ENCODE data around the gene CHIC2. TPM values are rescaled to one million over a fixed set of nuclear protein-coding genes. Genes with fewer than 3 reads are reported as not detected.

Gene CHIC2
- total RNA-seq, 1 experiment from 2014 or later, result 73.7 TPM

DNA sequence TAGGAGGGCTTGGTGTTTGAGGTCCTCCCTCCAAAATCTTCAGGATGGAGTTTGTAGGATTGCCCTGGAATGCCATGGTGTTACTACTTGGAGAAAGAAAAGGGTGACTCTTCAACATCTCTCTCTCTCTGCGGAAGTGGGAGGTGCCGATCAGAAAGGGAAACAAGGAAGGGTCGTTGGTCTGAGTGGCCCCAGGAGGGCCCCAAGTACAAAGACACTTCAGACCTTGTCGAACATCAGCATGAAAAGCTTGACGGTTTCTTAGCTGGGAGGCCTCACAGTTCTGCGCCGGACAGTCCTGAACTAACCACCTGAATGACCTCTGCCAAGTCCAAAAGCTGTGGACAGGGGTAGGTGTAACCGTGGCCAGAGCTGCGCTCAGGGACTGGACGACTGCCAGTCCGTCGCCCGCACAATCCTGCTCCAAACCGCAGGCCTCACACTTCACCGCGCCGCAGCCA lies 34.9 kb upstream of the CHIC2 start:
- peak overlapping the region; percentile 31 for H3K4me3 ChIP-seq

DNA sequence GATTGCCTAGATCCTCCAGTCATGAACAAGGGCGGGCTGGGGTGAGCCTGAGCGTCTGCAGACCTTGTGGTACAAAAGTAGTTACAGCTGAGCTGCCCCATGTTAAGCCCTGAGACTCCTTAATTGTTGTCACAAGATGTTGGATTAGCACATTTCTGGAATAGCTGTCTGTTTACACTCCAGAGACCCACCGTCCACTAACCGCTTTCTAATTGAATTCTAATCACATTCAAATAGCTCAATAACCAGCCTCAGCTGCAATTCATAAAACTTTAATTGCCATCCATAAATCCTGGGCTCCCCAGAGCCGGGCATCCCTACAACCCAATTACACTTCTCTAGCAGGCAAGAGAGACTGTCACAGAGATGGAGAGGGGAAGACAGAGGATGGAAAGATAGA lies 34.0 kb upstream of the CHIC2 start:
- no peaks in the 10 kb centered on the region for H3K36me3 ChIP-seq
- H3K4me3 ChIP-seq, result no peak overlapping the region
- no peak overlapping the region for H3K27ac ChIP-seq
- H3K4me1 ChIP-seq (replicated peaks), result peaks cover 17% of the 10 kb centered on the region
- H3K9me3 ChIP-seq (replicated peaks), result no peaks in the 10 kb centered on the region; the same call in 1 of the 2 replicates
- H3K27me3 ChIP-seq (replicated peaks), result peaks cover 39% of the 10 kb centered on the region
- no peak for DNase-seq (ENCODE audit: low read depth in 1 of 2, low spot score in 2 of 2)

More for the DNA sequence above, 34.9 kb upstream of the CHIC2 start:
- Histone ChIP-seq H3K9me3 (replicated peaks) (no peaks in the 10 kb centered on the region; the same call in 1 of the 2 replicates), H3K27ac (no peak overlapping the region), H3K4me1 (replicated peaks) (peaks cover 17% of the 10 kb centered on the region), H3K36me3 (no peaks in the 10 kb centered on the region), H3K27me3 (replicated peaks) (peaks cover 39% of the 10 kb centered on the region)
- no peak for DNase-seq (ENCODE audit: low read depth in 1 of 2, low spot score in 2 of 2)

DNA sequence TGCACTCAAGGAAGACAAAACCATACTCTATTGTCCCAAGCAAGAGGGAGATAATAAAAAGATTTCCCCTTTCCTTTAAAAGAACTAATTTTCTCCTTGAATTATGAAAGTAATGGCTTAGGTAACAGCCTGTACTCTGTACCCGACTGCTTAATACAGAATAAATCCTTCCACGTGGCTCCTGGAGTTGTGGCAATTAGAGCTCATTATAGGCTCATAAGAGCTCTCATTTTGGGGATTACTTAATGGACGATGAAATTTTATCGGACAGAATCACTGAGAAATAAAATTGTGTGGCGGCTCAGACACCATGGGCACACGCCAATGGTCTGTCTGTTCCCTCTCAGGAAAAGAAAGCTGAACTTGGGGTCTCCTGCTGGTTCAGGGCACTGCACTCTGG lies 32.7 kb upstream of the CHIC2 start:
- DNase-seq (ENCODE audit: low read depth in 1 of 2, low spot score in 2 of 2), result no peak
- peaks cover 39% of the 10 kb centered on the region for H3K27me3 ChIP-seq (replicated peaks)

DNA sequence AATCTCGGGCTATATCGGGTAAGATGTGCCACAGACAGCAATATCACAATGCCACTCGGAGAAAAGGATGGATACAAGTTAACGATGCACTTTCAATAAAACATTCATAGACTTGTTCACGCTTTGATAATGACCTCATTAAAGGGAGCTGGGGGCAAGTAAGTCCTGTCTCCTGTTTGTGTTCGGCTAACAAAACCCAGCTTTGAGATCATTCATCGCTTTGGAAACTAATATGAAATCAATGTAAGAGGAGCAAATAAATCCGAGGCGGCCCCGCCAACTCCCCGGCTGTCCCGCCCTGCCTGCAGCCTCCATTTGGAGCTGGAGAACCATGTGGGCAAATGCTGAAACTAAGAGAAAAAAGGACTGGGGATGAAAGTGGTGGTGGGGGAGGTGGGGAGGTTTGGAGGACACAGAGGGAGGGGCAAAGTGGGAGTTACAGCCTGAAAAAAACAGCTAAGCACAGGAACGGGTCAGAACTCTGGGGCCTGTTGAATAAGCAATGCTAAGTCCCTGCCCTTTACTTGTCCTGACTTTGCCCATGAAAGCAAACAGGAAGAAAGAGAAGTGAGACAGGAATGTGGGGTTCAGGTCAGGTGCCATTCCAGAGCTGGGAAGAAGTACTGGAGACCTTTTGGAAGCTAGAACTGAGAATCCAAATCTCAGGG lies 32.0 kb upstream of the CHIC2 start:
- no peak for DNase-seq (ENCODE audit: low read depth in 1 of 2, low spot score in 2 of 2)
- peaks cover 32% of the 10 kb centered on the region for H3K27me3 ChIP-seq (replicated peaks)
- H3K27ac ChIP-seq, result no peak overlapping the region
- H3K4me1 ChIP-seq (replicated peaks), result peaks cover 26% of the 10 kb centered on the region
- H3K9me3 ChIP-seq (replicated peaks), result no peaks in the 10 kb centered on the region; the same call in 1 of the 2 replicates
- no peak overlapping the region for H3K4me3 ChIP-seq
- H3K36me3 ChIP-seq, result no peaks in the 10 kb centered on the region

More for the DNA sequence above, 32.7 kb upstream of the CHIC2 start:
- Histone ChIP-seq H3K4me1 (replicated peaks) (peaks cover 21% of the 10 kb centered on the region), H3K36me3 (no peaks in the 10 kb centered on the region), H3K4me3 (no peak overlapping the region), H3K9me3 (replicated peaks) (no peaks in the 10 kb centered on the region; the same call in 1 of the 2 replicates), H3K27ac (no peak overlapping the region)

DNA sequence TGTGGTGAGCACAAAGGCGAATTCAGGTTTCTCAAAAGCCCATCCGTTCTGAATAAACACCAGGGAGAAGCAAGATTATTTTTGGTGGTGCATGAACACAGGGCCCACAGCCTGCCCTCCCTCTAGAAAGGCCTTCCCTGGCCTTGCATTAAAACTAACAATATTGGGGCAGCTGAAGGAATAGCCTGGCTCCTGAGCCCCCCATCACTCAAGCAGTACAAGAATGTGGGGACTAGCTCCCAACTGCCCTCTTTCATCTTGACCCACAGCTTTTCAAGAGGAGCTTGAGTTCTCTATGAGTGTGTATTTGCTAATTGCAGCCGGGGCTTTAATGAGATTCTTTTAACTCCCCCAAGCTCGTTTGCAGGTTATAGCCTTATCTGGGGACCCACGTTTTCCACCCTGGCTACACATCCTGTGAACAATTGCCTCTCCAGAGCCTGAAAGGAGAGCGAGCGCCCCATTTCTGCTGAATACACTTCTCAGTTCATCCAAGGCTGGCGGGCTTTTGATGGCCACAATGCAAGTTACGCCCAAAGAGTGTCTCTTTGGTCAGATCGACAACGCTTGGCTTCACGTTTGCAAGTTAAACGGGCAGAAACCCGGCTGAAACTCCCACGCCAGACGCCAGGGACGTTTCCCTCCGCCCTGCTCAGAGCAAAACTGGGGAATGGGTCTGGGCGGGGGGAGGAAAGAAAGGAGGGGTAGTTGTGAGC lies 30.9 kb upstream of the CHIC2 start:
- Histone ChIP-seq H3K4me1 (replicated peaks) (peaks cover 24% of the 10 kb centered on the region), H3K27ac (no peak overlapping the region), H3K27me3 (replicated peaks) (peaks cover 21% of the 10 kb centered on the region), H3K36me3 (no peaks in the 10 kb centered on the region), H3K9me3 (replicated peaks) (no peaks in the 10 kb centered on the region; the same call in 1 of the 2 replicates), H3K4me3 (no peak overlapping the region)
- no peak for DNase-seq (ENCODE audit: low read depth in 1 of 2, low spot score in 2 of 2)

DNA sequence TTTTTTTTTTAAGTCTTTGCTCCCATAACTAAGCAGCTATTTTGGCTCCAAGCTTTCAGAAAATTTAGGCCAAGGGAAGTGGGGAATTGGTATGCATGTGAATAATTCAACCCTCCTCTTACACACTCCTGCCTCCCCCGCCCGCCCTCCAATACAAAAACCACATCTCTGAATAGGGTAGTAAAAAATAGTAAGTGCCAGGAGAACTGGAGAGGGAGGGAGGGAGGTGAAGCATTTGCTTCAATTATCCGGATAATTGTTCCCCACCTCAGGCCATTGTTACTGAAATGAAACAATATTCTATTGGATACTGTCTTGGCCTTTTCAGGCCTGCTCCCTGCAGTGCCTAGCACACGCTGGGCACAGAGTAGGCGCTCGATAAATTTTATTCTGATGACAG lies 30.0 kb upstream of the CHIC2 start:
- H3K27me3 ChIP-seq (replicated peaks), result peaks cover 14% of the 10 kb centered on the region; the same call in 1 of the 2 replicates
- no peak overlapping the region for H3K4me3 ChIP-seq
- no peaks in the 10 kb centered on the region for H3K36me3 ChIP-seq
- H3K9me3 ChIP-seq (replicated peaks), result no peaks in the 10 kb centered on the region; the same call in 1 of the 2 replicates
- no peak for DNase-seq (ENCODE audit: low read depth in 1 of 2, low spot score in 2 of 2)
- H3K27ac ChIP-seq, result no peak overlapping the region
- H3K4me1 ChIP-seq (replicated peaks), result peaks cover 18% of the 10 kb centered on the region

DNA sequence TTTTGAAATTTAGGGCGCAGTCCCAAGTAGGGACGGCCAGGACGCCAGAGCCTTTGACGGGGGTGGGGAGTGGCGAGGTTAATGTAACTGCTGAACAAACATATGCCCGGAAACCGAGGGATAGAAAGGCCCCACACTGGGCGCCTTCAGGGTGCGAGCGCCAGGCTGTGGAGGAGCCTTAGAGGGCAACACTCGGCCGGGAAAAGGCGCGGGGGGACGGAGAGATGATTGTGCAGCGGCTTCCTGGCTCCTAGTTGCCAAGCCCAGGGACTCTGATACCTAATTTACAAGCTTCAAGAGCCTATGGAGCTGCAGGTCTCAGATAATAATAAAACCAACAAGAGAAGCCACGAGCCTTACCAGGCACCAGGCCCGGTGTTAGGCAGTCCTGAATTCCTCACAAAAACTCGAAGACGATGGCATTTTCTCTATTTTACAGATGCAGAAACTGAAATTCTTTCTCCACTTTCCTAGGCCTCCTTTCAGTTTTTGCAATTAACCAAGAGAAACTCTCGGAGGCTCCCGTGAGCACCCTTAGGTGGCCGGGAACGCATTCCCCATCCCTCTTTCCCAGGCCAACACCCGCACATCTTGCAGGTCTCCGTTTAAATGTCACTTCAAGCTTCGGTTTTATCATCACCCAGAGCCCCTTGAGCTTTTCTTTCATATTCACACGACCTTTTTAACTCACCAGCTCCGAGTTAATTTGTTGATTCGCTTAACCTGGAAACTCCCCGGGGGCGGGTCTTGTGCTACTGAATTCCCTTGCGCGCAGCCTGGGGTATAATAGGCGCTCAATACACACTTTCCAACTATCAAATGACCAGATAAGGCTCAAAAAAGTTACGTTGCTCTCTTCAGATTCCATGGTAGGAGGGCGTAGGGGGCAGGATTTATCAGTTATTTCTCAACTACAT lies 29.2 kb upstream of the CHIC2 start:
- no peaks in the 10 kb centered on the region for H3K9me3 ChIP-seq (replicated peaks)
- no peak for DNase-seq (ENCODE audit: low read depth in 1 of 2, low spot score in 2 of 2)
- peaks cover 14% of the 10 kb centered on the region for H3K4me1 ChIP-seq (replicated peaks)
- no peak overlapping the region for H3K4me3 ChIP-seq
- no peaks in the 10 kb centered on the region for H3K36me3 ChIP-seq
- H3K27me3 ChIP-seq (replicated peaks), result 0 out of 2 replicates have a peak, but pooled peaks cover 9% of the 10 kb centered on the region
- H3K27ac ChIP-seq, result no peak overlapping the region

DNA sequence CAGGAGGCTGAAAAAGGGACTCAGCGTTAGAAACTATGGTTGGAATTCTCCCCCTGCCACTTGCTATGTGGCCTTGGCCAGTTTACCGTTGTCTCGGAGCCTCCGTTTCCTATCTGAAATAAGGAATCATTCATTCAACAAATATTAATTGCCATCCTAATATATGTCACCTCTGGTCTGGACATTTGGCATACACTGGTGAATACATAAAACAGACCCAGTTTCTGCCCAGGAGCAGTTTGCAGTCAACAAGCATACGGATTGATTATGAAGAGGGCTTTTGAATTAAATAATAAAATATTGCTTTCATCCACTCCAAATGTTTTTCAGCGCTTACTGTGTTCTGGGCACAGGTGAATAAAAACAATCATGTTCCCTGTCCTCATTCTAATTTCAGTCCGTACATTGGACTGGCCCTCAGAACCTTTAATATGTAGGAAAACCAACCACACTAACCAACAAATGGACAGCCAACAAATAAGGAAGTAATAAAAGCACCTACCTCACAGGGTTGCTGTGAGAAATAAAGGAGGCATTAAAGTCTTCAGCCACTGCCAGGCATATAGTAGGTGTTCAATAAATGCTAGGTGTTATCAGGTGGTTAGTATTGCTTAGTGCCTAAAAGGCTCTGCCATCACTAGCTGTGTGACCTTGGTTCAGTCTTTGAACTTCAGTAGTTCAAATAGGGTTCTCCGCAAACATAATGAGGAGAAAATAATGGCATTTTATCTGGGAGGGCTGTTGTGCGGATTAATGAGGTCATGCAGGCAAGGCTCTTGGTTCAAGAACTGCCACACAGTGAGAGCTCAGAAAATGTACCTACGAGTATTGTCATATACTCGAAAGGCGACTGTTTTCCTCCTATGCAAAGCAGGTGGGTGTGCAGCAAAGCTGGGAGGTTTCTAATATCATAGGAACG lies 28.3 kb upstream of the CHIC2 start:
- peak overlapping the region; percentile 46 for H3K4me3 ChIP-seq
- DNase-seq (ENCODE audit: low read depth in 1 of 2, low spot score in 2 of 2), result no peak
- H3K27me3 ChIP-seq (replicated peaks), result 0 out of 2 replicates have a peak, but pooled peaks cover under 1% of the 10 kb centered on the region
- no peaks in the 10 kb centered on the region for H3K9me3 ChIP-seq (replicated peaks)
- H3K36me3 ChIP-seq, result no peaks in the 10 kb centered on the region
- H3K4me1 ChIP-seq (replicated peaks), result peaks cover 14% of the 10 kb centered on the region
- no peak overlapping the region for H3K27ac ChIP-seq

DNA sequence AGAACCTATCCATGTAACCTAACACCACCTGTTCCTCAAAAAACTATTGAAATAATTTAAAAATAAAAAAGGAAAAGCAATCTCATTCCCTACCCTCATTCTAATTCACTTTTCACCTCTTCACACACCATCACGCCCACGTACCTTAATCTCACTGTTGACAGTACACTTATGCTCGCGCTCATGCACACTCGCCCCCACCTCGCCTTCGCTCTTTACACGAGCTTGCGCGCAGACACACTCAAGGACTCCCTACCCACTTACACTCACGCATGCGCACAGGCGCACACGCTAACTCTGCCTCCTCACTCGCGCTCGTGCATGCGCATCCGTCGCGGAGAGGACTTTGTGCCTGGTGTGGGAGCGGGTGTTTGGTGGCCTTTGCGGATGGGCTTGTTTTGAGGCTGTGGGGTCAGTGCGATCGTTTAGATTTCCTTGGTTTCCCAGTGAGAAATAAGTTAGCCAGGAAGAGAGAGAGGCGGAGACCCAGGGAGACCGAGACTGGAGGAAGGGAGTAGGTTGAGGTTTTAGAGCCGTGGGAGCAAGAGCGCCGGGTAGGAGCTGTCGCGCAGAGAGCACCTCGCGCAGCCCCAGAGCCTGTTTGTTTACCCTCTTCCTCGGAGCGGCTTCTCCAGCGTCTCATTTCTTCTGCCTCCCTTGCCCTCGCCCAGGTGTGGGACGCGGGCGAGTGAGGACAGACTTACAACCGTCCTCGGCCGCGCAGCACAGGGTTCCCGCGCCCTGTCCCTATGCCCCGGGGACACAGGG lies 27.4 kb upstream of the CHIC2 start:
- H3K27ac ChIP-seq, result no peak overlapping the region
- no peaks in the 10 kb centered on the region for H3K36me3 ChIP-seq
- peak overlapping the region; percentile 46 for H3K4me3 ChIP-seq
- H3K4me1 ChIP-seq (replicated peaks), result peaks cover 14% of the 10 kb centered on the region
- no peaks in the 10 kb centered on the region for H3K27me3 ChIP-seq (replicated peaks)
- no peaks in the 10 kb centered on the region for H3K9me3 ChIP-seq (replicated peaks)
- peak; percentile 79 to 84 for DNase-seq (ENCODE audit: low read depth in 1 of 2, low spot score in 2 of 2)

DNA sequence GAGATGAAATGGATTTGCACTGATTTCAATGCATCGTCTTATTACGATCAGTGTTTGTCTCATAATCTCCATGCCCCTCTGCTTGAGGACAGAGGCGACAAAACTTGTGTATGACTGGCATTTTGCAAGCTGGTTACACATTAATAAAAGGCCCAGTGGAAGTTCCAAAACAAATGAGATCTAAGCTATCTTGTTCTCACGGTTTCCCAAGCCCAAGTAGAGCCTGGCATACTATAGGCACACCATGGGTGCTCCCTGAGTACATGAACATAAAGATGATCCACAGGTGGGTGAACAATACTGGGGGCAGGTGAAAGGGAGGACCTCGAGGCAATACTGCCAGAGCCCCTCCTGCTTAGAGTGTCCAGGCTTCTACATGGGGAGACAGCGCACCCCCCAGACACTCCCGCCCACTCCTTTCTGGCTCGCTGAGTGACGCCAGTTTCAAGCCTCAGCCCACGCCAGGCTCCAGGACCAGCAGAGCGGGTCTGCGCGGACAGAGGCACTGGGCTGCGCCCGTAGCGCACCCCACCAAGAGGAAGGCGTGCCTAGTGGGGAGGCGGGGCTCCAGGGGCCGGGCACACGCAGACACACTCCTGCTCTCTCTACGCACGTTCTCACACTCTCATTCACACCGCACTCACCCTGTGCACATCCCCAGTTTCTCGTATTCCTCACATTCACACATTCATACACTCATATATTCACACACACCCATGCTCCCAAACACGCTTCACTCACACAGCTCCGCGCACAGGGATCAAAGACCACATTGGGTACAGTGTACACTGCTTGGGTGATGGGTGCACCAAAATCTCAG lies 26.6 kb upstream of the CHIC2 start:
- DNase-seq (ENCODE audit: low read depth in 1 of 2, low spot score in 2 of 2), result no peak
- Histone ChIP-seq H3K27ac (no peak overlapping the region), H3K9me3 (replicated peaks) (no peaks in the 10 kb centered on the region), H3K4me3 (peak overlapping the region; percentile 46), H3K36me3 (no peaks in the 10 kb centered on the region), H3K4me1 (replicated peaks) (peaks cover 14% of the 10 kb centered on the region), H3K27me3 (replicated peaks) (no peaks in the 10 kb centered on the region)

DNA sequence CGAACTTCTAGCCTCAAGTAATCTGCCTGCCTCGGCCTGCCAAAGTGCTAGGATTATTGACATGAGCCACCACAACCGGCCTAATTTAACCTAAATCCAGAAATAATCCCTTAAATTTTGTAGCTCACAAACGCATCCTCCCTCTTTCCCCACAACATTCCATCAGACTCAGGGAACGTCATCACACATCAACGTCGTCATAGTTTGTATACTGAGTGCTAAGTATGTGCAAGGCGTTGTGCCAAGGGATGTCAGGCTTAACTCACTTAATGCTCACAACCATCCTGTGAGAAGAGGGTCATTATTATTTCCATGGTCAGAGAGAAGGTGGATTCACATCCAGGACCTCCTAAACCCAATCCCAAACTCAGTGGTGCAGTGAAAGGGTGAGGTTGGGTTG lies 26.0 kb upstream of the CHIC2 start:
- Histone ChIP-seq H3K27me3 (replicated peaks) (no peaks in the 10 kb centered on the region), H3K4me1 (replicated peaks) (peaks cover 20% of the 10 kb centered on the region), H3K9me3 (replicated peaks) (no peaks in the 10 kb centered on the region), H3K36me3 (no peaks in the 10 kb centered on the region), H3K4me3 (no peak overlapping the region), H3K27ac (no peak overlapping the region)
- DNase-seq (ENCODE audit: low read depth in 1 of 2, low spot score in 2 of 2), result no peak

Data from SJSA1 (cell line).